ENCODE data around the gene DCAF10. TPM values are rescaled to one million over a fixed set of nuclear protein-coding genes. Genes with fewer than 3 reads are reported as not detected.

Gene DCAF10
- total RNA-seq, 2 experiments from 2014 or later: 7.2 to 7.5 TPM

DNA sequence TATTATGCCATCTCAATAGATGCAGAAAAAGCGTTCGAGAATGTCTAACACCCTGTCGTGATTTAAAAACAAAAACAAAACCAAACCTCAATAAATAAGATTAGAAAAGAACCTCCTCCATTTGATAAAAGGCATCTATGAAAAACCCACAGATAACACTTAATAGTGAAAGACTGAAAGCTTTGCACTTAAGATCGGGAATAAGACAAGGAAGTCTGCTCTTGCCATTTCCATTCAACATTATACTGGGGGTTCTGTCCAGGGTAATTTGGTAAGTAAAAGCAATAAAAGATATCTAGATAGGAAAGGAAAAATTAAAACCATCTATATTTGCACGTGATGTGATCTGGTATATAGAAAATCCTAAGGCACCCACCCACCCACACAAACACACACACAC lies 8.5 kb upstream of the DCAF10 start:
- H3K9me3 Mint-ChIP-seq: no peaks in the 10 kb centered on the region
- H3K36me3 ChIP-seq (ENCODE audit: insufficient read depth, low read length): no peaks in the 10 kb centered on the region
- CTCF ChIA-PET: no interaction called here

DNA sequence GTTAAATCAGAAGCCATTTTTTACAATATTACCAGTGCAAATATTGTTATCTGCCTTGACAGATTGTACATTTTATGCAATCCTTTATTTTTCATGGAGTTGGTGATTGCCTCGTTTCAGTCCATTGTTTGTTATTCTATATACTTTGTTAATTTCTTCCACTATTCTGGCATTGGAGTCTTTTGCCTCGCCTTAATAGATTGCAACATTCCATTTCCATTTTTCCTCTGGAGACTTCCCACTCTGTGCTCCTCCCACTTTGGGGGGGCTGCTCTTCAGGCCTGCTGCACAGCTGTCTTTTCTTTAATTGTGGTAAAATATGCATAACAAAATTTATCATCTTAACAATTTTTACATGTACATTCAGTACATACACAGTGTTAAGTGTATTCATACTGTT lies 4.4 kb upstream of the DCAF10 start:
- peaks cover 13% of the 10 kb centered on the region for H3K4me1 Mint-ChIP-seq (ENCODE audit: low read depth)
- H3K9me3 Mint-ChIP-seq: no peaks in the 10 kb centered on the region
- no peak overlapping the region for H3K27ac ChIP-seq (ENCODE audit: low read depth in 1 of 2, low read length in 2 of 2)
- no peak for ATAC-seq (ENCODE audit: poor library complexity)
- POLR2A ChIA-PET: no interaction called here
- CTCF ChIA-PET: no interaction called here
- no peaks in the 10 kb centered on the region for H3K27me3 ChIP-seq (ENCODE audit: control insufficient read depth in 1 of 2, insufficient read depth in 2 of 2, low read length in 2 of 2)
- no peaks in the 10 kb centered on the region for H3K9me3 ChIP-seq (ENCODE audit: control insufficient read depth in 1 of 2, insufficient read depth in 1 of 2, low read length in 2 of 2)
- DNase-seq: no peak
- H3K36me3 ChIP-seq (ENCODE audit: insufficient read depth, low read length): no peaks in the 10 kb centered on the region
- no peak overlapping the region for H3K4me3 ChIP-seq (ENCODE audit: low read length)
- H3K27ac Mint-ChIP-seq: no peak overlapping the region
- H3K4me1 ChIP-seq (ENCODE audit: insufficient read depth, low read length): peaks cover 10% of the 10 kb centered on the region
- no peak overlapping the region for H3K4me3 Mint-ChIP-seq
- H3K36me3 Mint-ChIP-seq (ENCODE audit: low read depth): peaks cover 13% of the 10 kb centered on the region
- intact Hi-C loops (cut with DNase I, micrococcal nuclease): no loop called here
- TF ChIP-seq, protein P1, sequence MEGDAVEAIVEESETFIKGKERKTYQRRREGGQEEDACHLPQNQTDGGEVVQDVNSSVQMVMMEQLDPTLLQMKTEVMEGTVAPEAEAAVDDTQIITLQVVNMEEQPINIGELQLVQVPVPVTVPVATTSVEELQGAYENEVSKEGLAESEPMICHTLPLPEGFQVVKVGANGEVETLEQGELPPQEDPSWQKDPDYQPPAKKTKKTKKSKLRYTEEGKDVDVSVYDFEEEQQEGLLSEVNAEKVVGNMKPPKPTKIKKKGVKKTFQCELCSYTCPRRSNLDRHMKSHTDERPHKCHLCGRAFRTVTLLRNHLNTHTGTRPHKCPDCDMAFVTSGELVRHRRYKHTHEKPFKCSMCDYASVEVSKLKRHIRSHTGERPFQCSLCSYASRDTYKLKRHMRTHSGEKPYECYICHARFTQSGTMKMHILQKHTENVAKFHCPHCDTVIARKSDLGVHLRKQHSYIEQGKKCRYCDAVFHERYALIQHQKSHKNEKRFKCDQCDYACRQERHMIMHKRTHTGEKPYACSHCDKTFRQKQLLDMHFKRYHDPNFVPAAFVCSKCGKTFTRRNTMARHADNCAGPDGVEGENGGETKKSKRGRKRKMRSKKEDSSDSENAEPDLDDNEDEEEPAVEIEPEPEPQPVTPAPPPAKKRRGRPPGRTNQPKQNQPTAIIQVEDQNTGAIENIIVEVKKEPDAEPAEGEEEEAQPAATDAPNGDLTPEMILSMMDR (IDR thresholded peaks at IDR 0.05): no peak
- no peaks in the 10 kb centered on the region for H3K27me3 Mint-ChIP-seq

More for the DNA sequence above, 8.5 kb upstream of the DCAF10 start:
- Histone ChIP-seq H3K4me1 (ENCODE audit: insufficient read depth, low read length) (no peaks in the 10 kb centered on the region), H3K4me3 (ENCODE audit: low read length) (no peak overlapping the region), H3K9me3 (ENCODE audit: control insufficient read depth in 1 of 2, insufficient read depth in 1 of 2, low read length in 2 of 2) (no peaks in the 10 kb centered on the region), H3K27ac (ENCODE audit: low read depth in 1 of 2, low read length in 2 of 2) (no peak overlapping the region), H3K27me3 (ENCODE audit: control insufficient read depth in 1 of 2, insufficient read depth in 2 of 2, low read length in 2 of 2) (peaks cover 0 to 4% of the 10 kb centered on the region in 2 experiments)
- TF ChIP-seq, protein P1 (IDR thresholded peaks at IDR 0.05): no peak
- Mint-ChIP-seq H3K4me1 (ENCODE audit: low read depth) (no peaks in the 10 kb centered on the region), H3K27ac (no peak overlapping the region), H3K36me3 (ENCODE audit: low read depth) (no peaks in the 10 kb centered on the region), H3K4me3 (no peak overlapping the region), H3K27me3 (no peaks in the 10 kb centered on the region)
- POLR2A ChIA-PET: no interaction called here
- DNase-seq: no peak
- intact Hi-C loops (cut with DNase I, micrococcal nuclease): no loop called here
- no peak for ATAC-seq (ENCODE audit: poor library complexity)

DNA sequence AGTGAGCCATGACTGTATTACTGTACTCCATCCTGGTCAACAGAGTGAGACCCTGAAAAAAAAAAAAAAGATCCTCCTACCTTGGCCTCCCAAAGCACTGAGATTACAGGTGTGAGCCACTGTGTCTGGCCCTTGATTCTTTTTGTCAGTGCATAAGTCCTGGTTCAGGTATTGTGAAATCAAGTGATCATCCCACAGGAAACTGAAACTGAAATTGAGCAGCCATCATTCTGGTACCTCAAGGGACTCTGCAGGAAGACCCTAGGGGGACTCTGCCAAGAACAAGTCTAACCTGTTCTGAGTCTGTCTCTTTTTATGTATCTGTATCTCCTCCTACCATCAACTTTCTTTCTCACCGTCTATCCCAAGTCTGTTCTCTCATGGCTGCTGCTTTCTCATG lies 1.9 kb upstream of the DCAF10 start:
- intact Hi-C loops (cut with DNase I, micrococcal nuclease): no loop called here
- Mint-ChIP-seq H3K27me3 (no peaks in the 10 kb centered on the region), H3K4me3 (peak overlapping the region; percentile 94), H3K36me3 (ENCODE audit: low read depth) (peaks cover 21% of the 10 kb centered on the region), H3K9me3 (no peaks in the 10 kb centered on the region), H3K27ac (peak overlapping the region; percentile 83), H3K4me1 (ENCODE audit: low read depth) (peaks cover 34% of the 10 kb centered on the region)
- no peaks in the 10 kb centered on the region for H3K9me3 ChIP-seq (ENCODE audit: control insufficient read depth in 1 of 2, insufficient read depth in 1 of 2, low read length in 2 of 2)
- ATAC-seq (ENCODE audit: poor library complexity) (no peak), DNase-seq (no peak)
- POLR2A ChIA-PET: no interaction called here
- H3K27ac ChIP-seq (ENCODE audit: low read depth in 1 of 2, low read length in 2 of 2): no peak overlapping the region
- no peaks in the 10 kb centered on the region for H3K27me3 ChIP-seq (ENCODE audit: control insufficient read depth in 1 of 2, insufficient read depth in 2 of 2, low read length in 2 of 2)
- H3K4me1 ChIP-seq (ENCODE audit: insufficient read depth, low read length): peaks cover 24% of the 10 kb centered on the region
- TF ChIP-seq, protein P1 (IDR thresholded peaks at IDR 0.05): no peak
- CTCF ChIA-PET: no interaction called here
- no peaks in the 10 kb centered on the region for H3K36me3 ChIP-seq (ENCODE audit: insufficient read depth, low read length)
- no peak overlapping the region for H3K4me3 ChIP-seq (ENCODE audit: low read length)
